ENCODE measurements around the gene CALHM1.

- no peak for TF ChIP-seq CTCF (IDR thresholded peaks at IDR 0.05; ENCODE audit: borderline replicate concordance, extremely low read depth, low read length, poor library complexity, severe bottlenecking)
- TF ChIP-seq EZH2 (IDR thresholded peaks at IDR 0.05; ENCODE audit: borderline replicate concordance, low read depth, low read length, severe bottlenecking): no peak
These were observed 43.1 kb downstream of the CALHM1 start for GRCh38 chr10:103415581-103415980.

Measured in DND-41 (cell line).